Bronchial epithelial cell (primary cell): ENCODE results near the gene RXYLT1. TPM values are rescaled to one million over a fixed set of nuclear protein-coding genes. Genes with fewer than 3 reads are reported as not detected.

ENCODE experiments used
- DNase-seq: peaks from one replicate; pipeline ENCODE4 v3.0.0-alpha.2; 2010; ENCODE audit warnings: low read depth
- FAIRE-seq: peaks from 2 replicates; lab custom pipeline; 2011; peaks lifted over from hg19 to GRCh38; lab: Jason Lieb, UNC
- H3K27me3 ChIP-seq: 2 replicates; pipeline ENCODE4 v1.5.1; 2011; ENCODE audit warnings: low read length; ENCODE audit not compliant: control insufficient read depth, insufficient read depth
- H3K36me3 ChIP-seq: 2 replicates; pipeline ENCODE4 v1.5.1; 2011; ENCODE audit warnings: low read length; ENCODE audit not compliant: control insufficient read depth, insufficient read depth
- H3K4me3 ChIP-seq: 2 replicates; pipeline ENCODE4 v1.5.1; 2011; ENCODE audit warnings: mild to moderate bottlenecking, low read depth, low read length, control low read depth
- total RNA-seq: library from RNA; depleted of rRNA; stranded (reverse); fragments of >200 nt; gene quantifications from 2 replicates; pipeline ENCODE4 v1.2.1, GENCODE V29; 2014
- TF ChIP-seq, protein P1 (sequence below): IDR thresholded peaks from 2 replicates; pipeline ENCODE4 v1.5.1; 2011; ENCODE audit warnings: mild to moderate bottlenecking, moderate library complexity, low read length, control low read depth, inconsistent platforms; ENCODE audit not compliant: insufficient read depth, severe bottlenecking

The RXYLT1 gene
- total RNA-seq, 1 donor from 2014 or later: 18.7 TPM

DNA sequence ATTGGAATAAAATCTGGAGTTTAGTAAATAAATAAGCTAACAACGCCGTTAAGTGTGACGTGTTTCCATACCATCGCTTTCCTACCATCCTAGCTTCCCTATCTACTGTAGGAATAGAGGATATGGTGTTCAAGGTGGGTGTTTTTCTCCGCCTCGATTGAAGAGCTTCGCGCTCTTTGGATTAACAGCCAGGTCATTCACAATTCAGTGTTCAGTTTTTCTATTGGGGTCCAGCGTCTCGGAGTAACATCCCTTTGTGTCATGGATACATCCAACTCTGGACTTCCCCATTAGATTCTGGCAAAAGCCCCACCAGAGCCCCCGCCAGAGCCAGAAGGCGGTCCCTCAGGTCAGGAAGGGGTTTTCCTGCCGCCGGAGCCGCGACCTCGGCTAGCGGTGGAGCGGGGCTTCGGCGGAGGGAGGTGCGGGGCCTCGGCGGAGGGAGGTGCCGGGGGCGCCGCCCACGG, 63.6 kb downstream of the RXYLT1 start:
- no peaks in the 10 kb centered on the region for H3K27me3 ChIP-seq
- no peak for DNase-seq
- FAIRE-seq: no peak

DNA sequence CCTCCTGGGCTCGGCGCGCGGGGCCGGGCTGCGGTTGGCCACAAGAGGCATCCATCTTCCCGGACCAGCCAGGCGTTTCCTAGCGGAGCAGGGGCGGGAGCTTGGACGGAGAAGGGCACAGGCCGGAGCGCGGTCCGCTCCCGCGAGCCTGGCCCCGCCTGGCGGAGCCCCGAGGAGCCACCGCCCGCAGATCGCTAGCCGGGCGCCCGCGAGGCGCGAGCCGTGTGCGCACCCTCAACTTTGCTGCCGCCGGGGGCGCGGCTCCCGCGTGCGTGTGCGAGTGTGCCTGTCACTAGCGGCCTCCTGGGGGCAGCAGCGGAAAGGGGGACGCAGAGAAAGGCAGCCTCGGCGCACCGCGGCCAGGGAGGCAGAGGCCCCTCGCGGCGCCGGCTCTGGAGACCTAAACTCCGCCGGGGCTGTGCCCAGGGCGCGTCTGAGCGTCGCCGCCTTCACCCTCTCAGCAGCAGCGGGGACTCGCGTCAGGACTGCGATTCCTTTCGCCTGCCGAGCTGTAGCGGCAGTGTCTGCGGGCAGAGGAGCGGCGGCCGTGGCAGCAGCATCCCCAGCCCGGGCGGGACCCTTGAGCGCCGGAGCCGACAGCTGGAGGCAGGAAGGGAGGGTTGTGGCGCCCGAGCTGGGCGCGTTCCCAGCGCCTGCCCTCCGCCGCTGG, 64.1 kb downstream of the RXYLT1 start:
- no peaks in the 10 kb centered on the region for H3K36me3 ChIP-seq
- peak overlapping the region; percentile 94 for H3K4me3 ChIP-seq
- FAIRE-seq (no peak), DNase-seq (peak; percentile 79)
- no peaks in the 10 kb centered on the region for H3K27me3 ChIP-seq
- TF ChIP-seq, protein P1, sequence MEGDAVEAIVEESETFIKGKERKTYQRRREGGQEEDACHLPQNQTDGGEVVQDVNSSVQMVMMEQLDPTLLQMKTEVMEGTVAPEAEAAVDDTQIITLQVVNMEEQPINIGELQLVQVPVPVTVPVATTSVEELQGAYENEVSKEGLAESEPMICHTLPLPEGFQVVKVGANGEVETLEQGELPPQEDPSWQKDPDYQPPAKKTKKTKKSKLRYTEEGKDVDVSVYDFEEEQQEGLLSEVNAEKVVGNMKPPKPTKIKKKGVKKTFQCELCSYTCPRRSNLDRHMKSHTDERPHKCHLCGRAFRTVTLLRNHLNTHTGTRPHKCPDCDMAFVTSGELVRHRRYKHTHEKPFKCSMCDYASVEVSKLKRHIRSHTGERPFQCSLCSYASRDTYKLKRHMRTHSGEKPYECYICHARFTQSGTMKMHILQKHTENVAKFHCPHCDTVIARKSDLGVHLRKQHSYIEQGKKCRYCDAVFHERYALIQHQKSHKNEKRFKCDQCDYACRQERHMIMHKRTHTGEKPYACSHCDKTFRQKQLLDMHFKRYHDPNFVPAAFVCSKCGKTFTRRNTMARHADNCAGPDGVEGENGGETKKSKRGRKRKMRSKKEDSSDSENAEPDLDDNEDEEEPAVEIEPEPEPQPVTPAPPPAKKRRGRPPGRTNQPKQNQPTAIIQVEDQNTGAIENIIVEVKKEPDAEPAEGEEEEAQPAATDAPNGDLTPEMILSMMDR: peak; percentile 96

More for the DNA sequence above, 63.6 kb downstream of the RXYLT1 start:
- Histone ChIP-seq H3K4me3 (peak overlapping the region; percentile 94), H3K36me3 (no peaks in the 10 kb centered on the region)
- TF ChIP-seq, protein P1: no peak

DNA sequence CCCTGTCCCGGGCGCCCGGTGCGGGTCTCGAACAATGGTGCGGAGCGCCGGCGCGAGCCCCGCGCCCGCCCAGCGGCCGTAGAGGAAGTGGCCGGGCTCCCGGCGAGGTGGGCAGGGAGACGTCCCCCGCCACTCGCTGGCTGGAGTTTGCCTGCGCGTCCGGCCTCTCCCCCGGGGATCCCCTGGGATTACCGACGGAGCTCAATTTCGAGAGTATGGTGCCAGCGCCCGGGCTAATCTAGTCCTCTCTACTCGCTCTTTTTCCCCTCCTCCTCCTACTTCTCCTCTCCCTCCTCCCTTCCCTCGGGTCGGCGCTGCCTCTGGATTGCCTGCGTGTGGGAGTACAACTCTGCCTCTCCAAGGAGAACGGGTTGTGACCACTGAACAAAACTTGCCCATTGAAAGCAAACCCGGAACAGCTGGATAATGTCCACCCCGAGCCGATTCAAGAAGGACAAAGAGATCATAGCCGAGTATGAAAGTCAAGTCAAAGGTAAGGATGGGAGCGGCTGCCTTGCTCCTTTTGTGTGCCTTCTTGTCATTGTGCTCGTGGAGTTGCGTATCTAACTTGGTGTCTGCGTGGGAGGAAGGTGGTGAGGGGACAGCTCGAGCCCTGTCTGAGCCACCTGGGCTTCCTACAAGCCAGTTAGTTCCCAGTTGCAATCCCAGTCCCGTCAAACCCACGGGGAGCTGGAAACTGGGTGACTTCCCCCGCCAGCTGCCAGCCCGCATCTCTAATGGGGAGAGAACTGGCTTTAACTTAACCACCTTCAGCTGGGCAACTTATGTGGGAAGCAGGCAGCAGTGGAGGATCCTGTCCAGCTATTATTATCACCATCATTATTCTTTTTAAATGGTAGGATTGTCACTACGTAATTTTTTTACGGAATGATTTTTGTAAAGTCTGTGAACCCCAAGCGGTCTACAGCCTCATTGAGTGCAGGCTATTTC, 65.0 kb downstream of the RXYLT1 start, which contains the start of gene SRGAP1:
TSS of gene SRGAP1 (plus strand) at position 310 of the 951 bp plus-strand sequence. CDS start at position 427, 117 bp downstream.
- Histone ChIP-seq H3K36me3 (no peaks in the 10 kb centered on the region), H3K27me3 (no peaks in the 10 kb centered on the region), H3K4me3 (peak within 1 kb of the TSS; percentile 94)
- no peak for FAIRE-seq
- peak; percentile 38 for DNase-seq
- TF ChIP-seq, protein P1: no peak

DNA sequence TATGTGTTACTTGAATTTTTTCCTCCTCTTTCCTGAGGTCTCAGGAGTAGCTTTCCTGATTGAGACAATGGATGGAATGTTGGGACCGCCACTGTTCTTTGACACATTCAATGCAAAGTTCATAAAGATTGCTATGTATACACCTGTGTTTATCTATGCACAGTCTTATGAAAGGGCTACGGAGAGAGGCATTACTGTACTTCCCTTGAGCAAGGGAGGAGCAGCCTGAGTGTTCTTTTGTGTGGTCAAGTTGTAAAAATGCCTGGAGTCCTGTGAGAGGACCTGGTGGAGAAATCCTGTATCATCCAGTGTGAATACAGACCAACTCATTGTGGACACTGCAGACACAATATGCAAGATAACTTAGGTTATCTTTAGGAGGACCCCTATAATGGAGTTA, 66.0 kb downstream of the RXYLT1 start:
- H3K27me3 ChIP-seq: no peaks in the 10 kb centered on the region
- no peak for FAIRE-seq
- H3K36me3 ChIP-seq: no peaks in the 10 kb centered on the region
- TF ChIP-seq, protein P1: no peak
- DNase-seq: peak; percentile 66
- H3K4me3 ChIP-seq: peak overlapping the region; percentile 94

DNA sequence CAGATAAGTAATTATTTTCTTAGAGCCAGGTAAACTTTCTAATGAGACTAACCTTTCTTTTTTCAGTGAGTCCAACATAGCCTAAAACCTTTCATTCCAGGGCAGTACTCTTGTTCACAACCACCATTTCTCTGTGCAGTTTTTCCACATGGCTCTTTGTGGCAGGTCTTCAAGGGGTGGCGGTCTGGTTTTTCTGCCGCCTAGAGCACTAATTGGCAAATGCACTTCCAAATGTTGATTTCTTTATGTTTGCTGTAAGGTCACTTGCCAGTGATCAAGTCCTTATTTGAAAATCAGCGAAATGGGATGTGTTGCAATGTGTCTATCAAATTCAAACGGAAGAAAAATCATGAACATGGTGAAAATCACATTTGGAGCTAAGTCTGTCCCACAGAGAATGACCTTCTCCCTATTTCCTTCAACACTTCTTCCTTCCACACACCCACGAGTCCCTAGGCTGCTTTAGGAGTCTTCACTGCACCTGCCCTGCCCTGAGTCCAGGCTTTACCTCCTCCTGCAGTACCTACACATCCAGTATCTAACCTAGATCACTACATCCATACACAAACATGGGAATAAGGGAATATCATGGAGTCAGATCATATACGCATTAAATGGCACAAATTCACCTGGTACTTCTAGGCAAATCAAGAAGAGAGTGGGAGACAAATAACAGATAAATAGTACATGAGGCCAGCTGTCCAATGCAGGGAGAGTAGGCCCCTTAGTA, 66.7 kb downstream of the RXYLT1 start:
- no peaks in the 10 kb centered on the region for H3K27me3 ChIP-seq

More for the DNA sequence above, 66.7 kb downstream of the RXYLT1 start:
- no peak for FAIRE-seq
- TF ChIP-seq, protein P1: no peak
- DNase-seq: no peak
- Histone ChIP-seq H3K4me3 (peak overlapping the region; percentile 94), H3K36me3 (no peaks in the 10 kb centered on the region)
